NCI-H2196 (cell line): ENCODE results near the gene SLC15A2.
"Not testable (repeated sequence)": the region's sequence is repeated elsewhere in the genome, so short reads cannot be mapped to it uniquely, and the experiment has no call there.

Experiments
- DNase-seq: peaks from one replicate; lab custom pipeline; 2025; ENCODE audit not compliant: unreplicated experiment; lab: John Stamatoyannopoulos, UW

The SLC15A2 gene, protein sequence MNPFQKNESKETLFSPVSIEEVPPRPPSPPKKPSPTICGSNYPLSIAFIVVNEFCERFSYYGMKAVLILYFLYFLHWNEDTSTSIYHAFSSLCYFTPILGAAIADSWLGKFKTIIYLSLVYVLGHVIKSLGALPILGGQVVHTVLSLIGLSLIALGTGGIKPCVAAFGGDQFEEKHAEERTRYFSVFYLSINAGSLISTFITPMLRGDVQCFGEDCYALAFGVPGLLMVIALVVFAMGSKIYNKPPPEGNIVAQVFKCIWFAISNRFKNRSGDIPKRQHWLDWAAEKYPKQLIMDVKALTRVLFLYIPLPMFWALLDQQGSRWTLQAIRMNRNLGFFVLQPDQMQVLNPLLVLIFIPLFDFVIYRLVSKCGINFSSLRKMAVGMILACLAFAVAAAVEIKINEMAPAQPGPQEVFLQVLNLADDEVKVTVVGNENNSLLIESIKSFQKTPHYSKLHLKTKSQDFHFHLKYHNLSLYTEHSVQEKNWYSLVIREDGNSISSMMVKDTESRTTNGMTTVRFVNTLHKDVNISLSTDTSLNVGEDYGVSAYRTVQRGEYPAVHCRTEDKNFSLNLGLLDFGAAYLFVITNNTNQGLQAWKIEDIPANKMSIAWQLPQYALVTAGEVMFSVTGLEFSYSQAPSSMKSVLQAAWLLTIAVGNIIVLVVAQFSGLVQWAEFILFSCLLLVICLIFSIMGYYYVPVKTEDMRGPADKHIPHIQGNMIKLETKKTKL

DNA sequence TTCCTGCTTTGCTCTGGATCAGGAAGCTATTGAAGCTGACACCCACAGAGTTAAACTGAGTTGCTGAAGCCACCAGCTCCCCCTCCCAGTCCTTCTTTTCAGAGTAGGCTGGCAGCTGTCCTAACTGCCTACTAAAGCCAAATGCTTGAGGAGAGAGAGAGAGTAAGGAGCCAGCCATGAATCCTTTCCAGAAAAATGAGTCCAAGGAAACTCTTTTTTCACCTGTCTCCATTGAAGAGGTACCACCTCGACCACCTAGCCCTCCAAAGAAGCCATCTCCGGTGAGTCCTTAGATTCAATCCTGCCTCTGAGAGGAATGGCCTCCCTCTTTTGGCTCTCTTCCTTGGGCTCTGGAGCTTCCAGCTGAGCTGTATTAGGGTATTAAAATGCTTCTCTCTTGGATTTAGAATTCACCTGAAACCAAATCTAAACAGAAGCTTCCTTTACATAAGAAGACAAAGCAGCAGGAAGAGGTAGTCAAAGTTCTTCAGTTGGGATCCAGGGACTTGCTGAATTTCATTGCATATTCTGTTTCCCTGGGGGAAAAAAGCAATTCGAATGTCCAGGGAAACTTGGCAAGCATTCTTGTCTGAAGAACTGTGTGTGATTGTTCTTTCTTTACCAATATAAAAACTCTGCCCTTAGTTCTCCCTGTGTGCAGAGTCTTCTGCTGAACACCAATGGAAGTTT lies at the start of gene SLC15A2:
TSS of gene SLC15A2 (plus strand) at position 101 of the 690 bp plus-strand sequence. CDS start at position 177, 76 bp downstream.
- DNase-seq, result peak; percentile 31

DNA sequence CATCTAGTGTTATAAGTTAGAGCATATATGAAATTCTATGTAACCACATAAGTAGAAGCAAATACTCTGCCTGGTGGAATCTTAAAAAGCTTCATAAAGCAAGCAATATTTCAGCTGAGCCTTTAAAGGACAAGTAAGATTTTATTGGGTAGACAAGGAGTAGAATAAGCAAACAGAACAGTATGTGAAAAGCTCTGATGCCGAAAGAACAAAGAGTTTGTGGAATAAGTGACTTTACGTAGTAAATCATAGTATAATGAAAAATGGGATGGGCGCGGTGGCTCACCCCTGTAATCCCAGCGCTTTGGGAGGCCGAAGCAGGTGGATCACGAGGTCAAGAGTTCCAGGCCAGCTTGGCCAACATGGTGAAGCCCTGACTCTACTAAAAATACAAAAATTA lies 49.3 kb upstream of the SLC15A2 start:
- DNase-seq, result no peak

DNA sequence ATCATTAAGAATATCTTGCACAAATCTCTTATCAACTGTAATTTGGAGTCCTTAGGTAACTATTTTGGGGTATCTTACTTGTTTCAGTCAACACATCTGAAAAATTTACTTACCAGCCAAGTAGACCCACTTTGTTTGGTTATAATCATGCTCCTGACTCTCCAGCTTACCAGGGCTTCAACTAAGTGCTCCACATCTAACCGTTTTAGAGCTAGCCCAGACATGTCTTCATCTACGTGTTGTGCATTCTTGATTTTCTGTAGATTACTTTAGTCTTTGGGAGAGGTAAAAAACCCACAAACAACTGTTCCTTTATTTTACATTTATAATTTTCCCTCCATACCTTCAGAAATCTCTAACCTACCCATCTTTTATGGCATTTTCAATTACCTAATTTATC lies 41.9 kb upstream of the SLC15A2 start:
- DNase-seq, result no peak

DNA sequence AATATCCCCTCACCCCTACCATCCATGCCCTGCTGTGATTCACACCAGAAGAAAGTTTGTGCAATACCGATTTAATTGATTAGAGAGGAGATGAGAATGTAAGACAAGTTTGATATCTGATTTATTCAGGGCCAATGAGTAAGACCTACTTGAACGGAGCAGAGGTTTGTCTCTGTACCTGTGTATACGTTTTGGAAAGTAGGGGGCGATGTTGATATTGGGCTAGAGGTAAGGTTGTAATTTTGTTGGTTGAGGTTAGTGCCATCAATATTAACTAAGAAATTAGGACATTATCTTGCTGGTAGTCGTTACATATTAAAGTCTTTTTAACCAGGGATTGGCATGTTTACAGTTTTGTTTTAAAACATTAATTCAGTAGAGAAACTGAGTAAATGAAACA lies 38.6 kb upstream of the SLC15A2 start:
- no peak for DNase-seq

DNA sequence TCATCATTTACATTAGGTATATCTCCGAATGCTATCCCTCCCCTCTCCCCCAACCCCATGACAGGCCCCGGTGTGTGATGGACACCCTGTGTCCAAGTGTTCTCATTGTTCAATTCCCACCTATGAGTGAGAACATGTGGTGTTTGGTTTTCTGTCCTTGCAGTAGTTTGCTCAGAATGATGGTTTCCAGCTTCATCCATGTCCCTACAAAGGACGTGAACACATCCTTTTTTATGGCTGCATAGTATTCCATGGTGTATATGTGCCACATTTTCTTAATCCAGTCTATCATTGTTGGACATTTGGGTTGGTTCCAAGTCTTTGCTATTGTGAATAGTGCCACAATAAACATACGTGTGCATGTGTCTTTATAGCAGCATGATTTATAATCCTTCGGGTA lies 36.4 kb upstream of the SLC15A2 start:
- DNase-seq, result not testable (repeated sequence)

DNA sequence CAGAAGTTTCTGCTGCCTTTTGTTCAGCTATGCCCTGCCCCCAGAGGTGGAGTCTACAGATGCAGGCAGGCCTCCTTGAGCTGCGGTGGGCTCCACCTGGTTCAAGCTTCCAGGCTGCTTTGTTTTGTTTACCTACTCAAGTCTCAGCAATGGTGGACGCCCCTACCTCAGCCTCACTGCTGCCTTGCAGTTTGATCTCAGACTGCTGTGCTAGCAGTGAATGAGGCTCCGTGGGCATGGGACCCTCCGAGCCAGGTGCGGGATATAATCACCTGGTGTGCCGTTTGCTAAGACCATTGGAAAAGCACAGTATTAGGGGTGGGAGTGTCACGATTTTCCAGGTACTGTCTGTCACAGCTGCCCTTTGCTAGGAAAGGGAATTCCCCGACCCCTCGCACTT lies 31.0 kb upstream of the SLC15A2 start:
- not testable (repeated sequence) for DNase-seq

DNA sequence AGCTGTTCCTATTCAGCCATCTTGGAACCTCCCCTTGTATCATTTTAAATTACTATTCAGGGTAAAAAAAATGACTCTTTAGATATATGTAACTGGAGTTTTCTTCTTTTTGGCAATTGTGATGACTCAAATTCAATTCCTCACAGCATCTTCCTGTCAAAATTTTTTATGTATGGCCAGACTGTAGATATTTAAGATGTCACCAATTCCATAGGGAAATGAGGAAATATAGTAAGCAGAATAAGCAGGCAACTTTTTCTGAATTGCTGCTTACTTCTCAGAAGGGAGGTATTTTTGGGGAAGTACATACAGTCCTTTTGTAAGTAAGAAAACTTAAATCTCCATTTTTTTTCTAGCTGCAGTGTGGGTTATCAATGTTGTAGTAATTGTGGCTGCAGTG lies 30.4 kb upstream of the SLC15A2 start:
- no peak for DNase-seq

DNA sequence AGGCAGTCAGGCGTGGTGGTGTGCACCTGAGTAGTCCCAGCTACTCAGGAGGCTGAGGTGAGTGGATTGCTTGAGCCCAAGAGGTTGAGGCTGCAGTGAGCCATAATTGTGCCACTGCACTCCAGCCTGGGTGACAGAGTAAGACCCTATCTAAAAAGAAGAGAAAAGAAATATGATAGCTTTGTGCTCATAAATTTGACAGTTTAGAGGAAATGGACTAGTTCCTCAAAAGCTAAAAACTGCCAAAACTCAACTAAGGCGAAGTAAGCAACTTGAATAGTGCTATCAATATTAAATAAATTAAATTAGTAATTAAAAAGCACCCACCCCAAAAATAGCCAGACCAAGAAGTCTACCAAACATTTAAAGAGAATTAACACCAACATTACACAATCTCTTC lies 24.5 kb upstream of the SLC15A2 start:
- DNase-seq, result no peak

DNA sequence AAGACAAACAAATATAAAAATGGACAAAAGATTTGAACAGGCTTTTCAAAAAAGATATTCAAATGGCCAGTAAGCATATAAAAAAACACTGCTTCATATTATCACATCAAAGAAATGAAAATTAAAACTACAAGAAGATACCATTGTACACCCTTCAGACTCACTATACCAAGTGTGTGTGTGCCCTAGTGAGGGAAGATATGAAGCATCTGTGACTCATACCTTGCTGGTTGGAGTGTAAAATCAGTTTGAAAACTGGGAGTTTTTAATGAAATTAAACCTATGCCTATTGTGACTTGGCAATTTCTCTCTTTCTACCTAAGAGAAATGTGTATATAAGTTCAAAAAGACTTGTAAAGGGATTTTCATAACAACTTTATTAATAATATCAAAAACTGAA lies 23.5 kb upstream of the SLC15A2 start:
- DNase-seq, result no peak

DNA sequence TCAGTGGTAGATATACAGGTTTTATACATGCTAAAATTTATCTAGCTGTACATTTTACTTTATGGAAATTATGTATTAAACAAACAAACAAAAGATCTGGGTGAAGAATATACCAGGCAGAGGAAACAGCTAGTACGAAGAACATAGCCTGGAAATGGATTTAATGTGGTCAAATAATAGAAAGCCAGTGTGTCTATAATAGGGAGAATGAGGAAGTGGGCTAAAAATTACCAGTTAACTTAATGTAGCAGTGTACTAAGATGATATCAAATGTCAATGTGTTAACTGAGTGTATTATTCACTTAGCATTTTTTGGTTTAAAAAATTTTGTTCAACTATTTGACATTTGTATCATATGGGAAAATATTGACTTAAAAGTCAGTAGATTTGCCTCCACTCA lies 22.8 kb upstream of the SLC15A2 start:
- DNase-seq, result no peak

DNA sequence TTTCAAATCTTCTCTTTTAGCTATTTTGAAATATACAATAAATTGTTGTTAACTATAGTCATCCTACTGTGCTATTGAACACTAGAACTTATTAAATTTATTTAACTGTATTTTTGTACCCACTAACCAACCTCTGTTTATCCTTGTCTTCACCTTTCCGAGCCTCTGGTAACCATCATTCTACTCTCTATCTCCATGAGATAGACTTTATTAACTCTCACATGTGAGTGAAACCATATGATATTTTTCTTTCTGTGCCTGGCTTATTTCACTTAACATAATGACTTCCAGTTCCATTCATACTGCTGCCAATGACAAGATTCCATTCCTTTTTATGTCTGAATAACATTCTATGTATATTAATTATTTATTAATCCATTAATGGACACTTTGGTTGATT lies 15.8 kb upstream of the SLC15A2 start:
- DNase-seq, result no peak

DNA sequence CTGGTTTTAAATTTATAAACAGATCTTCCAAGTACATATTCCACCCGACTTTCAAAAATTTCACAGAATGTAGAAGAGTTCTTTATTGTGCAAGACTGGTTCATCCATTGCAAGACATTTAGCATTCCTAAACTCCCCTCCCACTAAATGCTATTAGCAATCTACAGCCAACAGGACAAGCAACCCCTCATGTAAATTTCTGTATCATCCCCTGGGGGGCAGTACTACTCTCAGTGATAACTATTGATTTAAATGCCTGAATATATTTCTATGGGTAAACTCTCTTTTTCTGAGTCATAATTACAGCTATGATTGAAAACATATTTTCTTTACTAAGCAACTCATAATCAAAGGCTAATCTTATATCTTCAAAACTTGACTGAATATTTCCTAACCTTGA lies 10.7 kb upstream of the SLC15A2 start:
- peak; percentile 13 for DNase-seq

DNA sequence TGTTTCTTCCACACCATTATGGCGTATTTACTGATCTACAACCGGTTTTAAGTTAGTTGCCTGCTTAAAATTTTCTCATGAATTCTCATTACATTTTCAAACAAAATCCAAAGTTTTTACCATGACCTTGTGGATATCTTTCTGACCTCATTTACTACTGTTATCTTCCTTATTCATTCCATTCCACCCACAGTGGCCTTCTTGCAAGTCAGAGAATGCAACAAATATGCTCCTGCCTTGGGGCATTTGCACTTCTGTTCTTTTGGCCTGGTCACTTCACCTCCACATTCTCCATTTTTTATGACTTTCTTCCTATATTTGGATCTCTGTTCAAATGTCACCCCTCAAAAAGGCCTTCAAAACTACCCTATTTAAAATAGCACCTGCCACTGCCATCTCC lies 8.8 kb upstream of the SLC15A2 start:
- no peak for DNase-seq

DNA sequence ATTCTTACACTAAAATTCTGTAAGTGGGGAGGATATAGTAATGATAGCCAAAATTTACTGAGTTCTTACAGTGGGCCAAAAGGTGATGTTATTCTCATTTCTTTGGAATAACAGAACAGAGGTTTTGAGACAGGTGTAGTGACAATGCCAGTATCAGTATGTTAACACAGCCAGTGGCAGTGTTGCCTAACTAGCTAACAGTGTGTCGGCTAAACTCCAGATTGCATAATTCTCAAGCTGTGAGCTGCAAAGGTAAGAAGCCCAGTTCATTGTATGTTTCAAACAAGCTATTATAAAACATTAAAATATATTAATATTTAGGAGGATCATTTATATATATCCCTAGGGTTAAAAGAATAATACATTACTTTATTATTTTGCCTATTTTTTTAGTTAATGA lies 920 bp downstream of the SLC15A2 start:
- no peak for DNase-seq

DNA sequence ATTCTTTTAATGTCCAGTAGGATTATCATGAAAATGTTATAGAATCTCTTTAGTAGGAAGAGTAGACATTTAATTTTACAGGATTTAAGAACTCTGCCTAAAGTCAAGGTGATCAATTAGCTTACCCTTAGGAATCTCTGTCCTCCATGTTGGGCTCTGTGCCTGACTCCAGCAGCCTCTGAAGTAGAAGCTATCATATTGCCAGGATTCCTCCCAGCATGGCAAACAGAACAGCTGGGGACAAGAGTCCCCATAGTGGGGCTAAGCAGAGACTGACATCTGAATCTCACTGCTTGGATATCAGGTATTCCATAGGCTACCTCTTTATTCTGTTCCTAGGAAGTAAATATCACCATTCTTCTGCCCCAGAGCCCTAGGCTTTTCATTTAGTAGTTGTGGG lies 1.5 kb downstream of the SLC15A2 start:
- no peak for DNase-seq

DNA sequence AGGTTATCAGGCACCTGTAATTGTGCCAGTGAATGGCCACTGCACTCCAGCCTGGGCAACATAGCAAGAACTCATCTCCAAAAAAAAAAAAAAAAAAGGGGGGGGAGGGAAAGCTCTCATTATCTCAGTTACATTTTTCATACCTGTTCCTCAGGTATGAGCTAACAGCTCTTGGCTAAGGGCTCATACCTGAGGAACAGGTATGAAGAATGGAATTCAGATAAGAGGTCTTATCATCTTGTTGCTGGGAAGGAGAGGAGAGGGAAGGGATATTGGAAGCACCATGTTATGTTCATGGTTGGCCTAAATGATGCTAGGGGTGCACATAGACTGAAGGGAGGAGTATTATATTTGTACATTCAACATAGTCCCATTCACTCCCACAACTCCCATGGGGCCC lies 2.6 kb downstream of the SLC15A2 start:
- DNase-seq, result no peak

DNA sequence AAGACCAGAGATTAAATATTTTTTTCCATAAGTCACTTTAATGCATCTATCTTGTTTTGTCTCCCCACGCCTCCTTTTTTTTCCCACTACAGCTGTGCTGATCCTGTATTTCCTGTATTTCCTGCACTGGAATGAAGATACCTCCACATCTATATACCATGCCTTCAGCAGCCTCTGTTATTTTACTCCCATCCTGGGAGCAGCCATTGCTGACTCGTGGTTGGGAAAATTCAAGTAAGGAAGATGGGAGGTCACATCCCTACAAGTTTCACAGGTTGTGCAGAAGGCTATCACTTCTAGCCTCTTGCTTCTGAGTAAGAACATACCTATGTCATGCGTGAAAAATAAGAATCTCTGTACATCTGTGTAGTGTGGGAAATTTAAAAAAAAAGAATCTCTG lies 3.1 kb downstream of the SLC15A2 start:
- DNase-seq, result no peak

DNA sequence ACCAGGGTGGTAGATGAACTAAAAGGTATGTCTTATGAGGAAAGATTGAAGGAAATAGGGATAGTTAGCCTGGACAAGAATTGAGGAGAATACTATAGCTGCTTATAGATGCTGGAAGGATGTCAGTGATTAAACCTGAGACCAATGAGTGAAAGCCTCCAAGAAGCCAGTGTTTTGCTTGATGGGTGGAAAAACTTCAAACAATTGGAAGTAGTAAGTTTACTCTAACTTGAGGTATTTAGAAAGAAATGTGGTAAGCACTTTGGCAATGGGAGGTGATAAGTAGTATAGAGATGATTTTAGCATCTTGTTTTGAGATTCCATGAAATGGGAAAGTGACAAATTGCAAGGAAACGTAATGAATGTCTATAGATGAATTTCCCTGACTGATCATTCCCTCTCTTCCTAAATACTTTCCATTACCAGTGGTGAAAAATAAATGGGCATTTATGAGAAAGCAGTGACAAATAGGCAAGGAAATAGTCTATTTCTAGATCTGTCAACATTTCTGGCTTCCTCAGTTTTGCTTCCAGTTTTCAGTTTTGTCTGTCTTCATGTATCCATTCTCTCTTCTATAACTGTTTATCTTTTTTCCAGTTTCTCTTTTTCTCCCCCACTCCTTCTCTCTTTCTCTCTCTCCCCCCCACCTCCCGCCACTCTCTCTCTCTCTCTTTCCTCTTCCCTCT lies 19.2 kb downstream of the SLC15A2 start:
- no peak for DNase-seq

DNA sequence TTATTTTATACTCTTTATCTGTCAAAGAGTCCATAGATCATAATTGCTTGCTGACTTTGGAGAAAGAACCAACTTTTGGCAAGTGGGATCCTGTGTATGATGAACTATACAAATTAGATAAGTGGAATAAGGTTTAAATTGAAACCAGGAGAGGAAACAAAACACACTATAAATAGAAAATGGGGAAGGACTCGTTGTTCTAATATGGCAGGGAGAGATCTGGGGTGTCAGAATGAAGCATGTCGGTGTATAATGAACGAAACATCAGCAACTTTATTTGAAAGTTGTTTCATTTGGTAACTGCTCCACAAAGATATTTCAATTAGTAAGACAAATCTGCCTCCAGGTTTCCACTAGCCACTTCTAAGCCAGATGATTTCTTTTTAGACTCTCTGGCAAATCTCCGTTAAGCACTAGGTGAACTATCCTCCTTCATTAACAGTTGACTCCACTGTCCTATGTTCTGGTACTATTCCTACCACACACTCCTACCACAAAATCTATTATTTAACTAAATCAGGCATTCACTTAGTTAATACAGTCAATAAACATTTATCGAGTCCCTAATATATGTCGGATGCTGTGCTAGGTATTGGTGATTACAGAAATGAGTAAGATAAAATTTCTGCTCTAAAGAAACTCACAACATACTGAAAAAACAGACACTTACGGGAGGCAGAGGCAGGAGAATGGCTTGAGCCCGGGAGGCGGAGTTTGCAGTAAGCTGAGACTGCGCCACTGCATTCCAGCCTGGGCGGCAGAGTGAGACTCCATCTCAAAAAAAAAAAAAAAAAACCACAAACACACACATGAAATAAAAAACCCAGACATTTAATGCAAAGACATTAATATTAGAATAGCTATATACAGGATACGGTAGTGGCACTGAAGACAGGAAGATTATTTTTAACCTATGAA lies 20.1 kb downstream of the SLC15A2 start:
- no peak for DNase-seq

DNA sequence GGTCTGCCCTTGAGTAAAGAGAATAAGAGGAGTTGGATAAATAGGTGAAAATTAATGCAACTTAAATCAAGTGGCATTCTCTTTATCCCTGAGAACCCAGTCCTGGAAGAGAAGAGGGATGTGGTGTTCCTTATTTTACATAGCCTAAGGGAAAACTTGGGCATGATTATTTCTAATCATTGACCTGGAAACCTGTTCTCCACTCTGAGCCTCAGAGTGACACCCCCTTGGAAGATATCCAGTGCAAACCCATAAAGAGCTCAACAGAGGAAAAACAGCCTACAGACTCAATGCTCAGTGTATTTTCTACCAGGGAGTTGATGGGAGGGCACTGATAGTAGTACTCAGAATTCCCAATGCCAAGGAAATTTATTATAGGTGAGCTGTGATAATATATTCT lies 22.0 kb downstream of the SLC15A2 start:
- DNase-seq, result no peak
